ENCODE measurements around the gene ALKBH5. TPM values are rescaled to one million over a fixed set of nuclear protein-coding genes. Genes with fewer than 3 reads are reported as not detected.

ALKBH5 gene
- total RNA-seq, 1 experiment from 2014 or later, result 97.8 TPM

- Histone ChIP-seq H3K4me2 (ENCODE audit: low read length) (no peak overlapping the region), H3K9ac (ENCODE audit: low read length) (no peak overlapping the region), H3K4me1 (ENCODE audit: control insufficient read depth in 1 of 2, insufficient read depth in 2 of 2, low read length in 2 of 2) (peaks cover 21 to 34% of the 10 kb centered on the region in 2 experiments), H3K36me3 (ENCODE audit: control insufficient read depth in 1 of 2, insufficient read depth in 2 of 2, low read length in 2 of 2) (no peaks in the 10 kb centered on the region), H2AFZ (ENCODE audit: low read depth, low read length, poor library complexity, severe bottlenecking) (no peak overlapping the region), H3K27me3 (ENCODE audit: insufficient read depth, low read length) (no peaks in the 10 kb centered on the region), H3K79me2 (ENCODE audit: insufficient read depth, low read length) (no peaks in the 10 kb centered on the region), H4K20me1 (ENCODE audit: insufficient read depth) (no peaks in the 10 kb centered on the region), H3K4me3 (replicated peaks in 1 of 2; ENCODE audit: low read depth in 1 of 2, low read length in 2 of 2) (no peak overlapping the region), H3K9me2 (ENCODE audit: insufficient read depth) (no peaks in the 10 kb centered on the region), H3K9me3 (ENCODE audit: control insufficient read depth in 1 of 2, insufficient read depth in 1 of 2, low read depth in 1 of 2, low read length in 2 of 2) (no peaks in the 10 kb centered on the region), H3K27ac (ENCODE audit: low read depth, low read length) (no peak overlapping the region)
- intact Hi-C loops (cut with micrococcal nuclease), result loop anchor here (5.0 kb wide), 1 partner anchor 75 kb away; no protein-coding TSS in a partner anchor
- POLR2A ChIA-PET, result no interaction called here
- DNase-seq (ENCODE audit: low read depth, low spot score), result peak; percentile 23
- BruUV-seq (replicated peaks), result no TSS peak
- peak; percentile 87 for ATAC-seq
- TF ChIP-seq EZH2phosphoT487 (IDR thresholded peaks at IDR 0.05; ENCODE audit: borderline replicate concordance), result no peak
- TF ChIP-seq RAD21 (IDR thresholded peaks at IDR 0.05; ENCODE audit: low read depth), result peak; percentile 87
- TF ChIP-seq CTCF (IDR thresholded peaks at IDR 0.05 in 2 of 3, conservative IDR thresholded peaks at IDR 0.05 in 1 of 3; ENCODE audit: borderline replicate concordance in 1 of 3, insufficient read depth in 1 of 3, low read depth in 2 of 3, low read length in 2 of 3), result peak; percentile 74 to 98 (median 94)
- CTCF ChIA-PET, result interaction anchor here (0.6 to 1.3 kb wide), 6 partner anchors 13 to 108 kb away, joined by 3 to 7 read pairs (median 6); partner anchors contain the start of gene ALKBH5
- RAD21 ChIA-PET (ENCODE audit: low non-redundant PET in 1 of 2, low total read pairs in 2 of 2, uncharacterized antibody in 2 of 2, unreplicated experiment in 2 of 2), result interaction anchor here in 1 of 2 experiments (0.6 kb wide), 1 partner anchor 92 kb away, joined by 3 read pairs; no protein-coding TSS in a partner anchor
Measured at GRCh38 chr17:18217412-18218015, 33.9 kb downstream of the ALKBH5 start.

GRCh38 chr17:18218756-18219415 lies 35.3 kb downstream of the ALKBH5 start:
- CTCF ChIA-PET, result interaction anchor here (1.2 kb wide), 1 partner anchor 35 kb away, joined by 3 read pairs; the partner anchor contains the start of gene ALKBH5
- Histone ChIP-seq H4K20me1 (ENCODE audit: insufficient read depth) (no peaks in the 10 kb centered on the region), H3K9me3 (ENCODE audit: control insufficient read depth in 1 of 2, insufficient read depth in 1 of 2, low read depth in 1 of 2, low read length in 2 of 2) (no peaks in the 10 kb centered on the region), H3K9me2 (ENCODE audit: insufficient read depth) (no peaks in the 10 kb centered on the region), H3K4me3 (replicated peaks in 1 of 2; ENCODE audit: low read depth in 1 of 2, low read length in 2 of 2) (no peak overlapping the region), H3K36me3 (ENCODE audit: control insufficient read depth in 1 of 2, insufficient read depth in 2 of 2, low read length in 2 of 2) (no peaks in the 10 kb centered on the region), H3K27ac (ENCODE audit: low read depth, low read length) (no peak overlapping the region), H3K79me2 (ENCODE audit: insufficient read depth, low read length) (no peaks in the 10 kb centered on the region), H2AFZ (ENCODE audit: low read depth, low read length, poor library complexity, severe bottlenecking) (no peak overlapping the region), H3K9ac (ENCODE audit: low read length) (no peak overlapping the region), H3K27me3 (ENCODE audit: insufficient read depth, low read length) (no peaks in the 10 kb centered on the region), H3K4me2 (ENCODE audit: low read length) (peak overlapping the region; percentile 16; the same call in 1 of the 2 replicates), H3K4me1 (ENCODE audit: control insufficient read depth in 1 of 2, insufficient read depth in 2 of 2, low read length in 2 of 2) (peaks cover 21 to 34% of the 10 kb centered on the region in 2 experiments)
- intact Hi-C loops (cut with micrococcal nuclease), result loop anchor here (5.0 kb wide), 1 partner anchor 77 kb away; no protein-coding TSS in a partner anchor
- RAD21 ChIA-PET (ENCODE audit: low non-redundant PET in 1 of 2, low total read pairs in 2 of 2, uncharacterized antibody in 2 of 2, unreplicated experiment in 2 of 2), result no interaction called here
- DNase-seq (ENCODE audit: low read depth, low spot score) (no peak), ATAC-seq (no peak)
- POLR2A ChIA-PET, result no interaction called here
- BruUV-seq (replicated peaks), result no TSS peak
- TF ChIP-seq CTCF (IDR thresholded peaks at IDR 0.05 in 2 of 3, conservative IDR thresholded peaks at IDR 0.05 in 1 of 3; ENCODE audit: borderline replicate concordance in 1 of 3, insufficient read depth in 1 of 3, low read depth in 2 of 3, low read length in 2 of 3) (no peak), RAD21 (IDR thresholded peaks at IDR 0.05; ENCODE audit: low read depth) (no peak), POLR2AphosphoS5 (IDR thresholded peaks at IDR 0.05; ENCODE audit: low read depth, low read length) (no peak), JUND (IDR thresholded peaks at IDR 0.05) (no peak), CBX3 (IDR thresholded peaks at IDR 0.05; ENCODE audit: low read depth) (no peak), ZBTB33 (IDR thresholded peaks at IDR 0.05; ENCODE audit: extremely low read depth, insufficient replicate concordance, low read length) (no peak), EZH2 (IDR thresholded peaks at IDR 0.05) (no peak), SRF (IDR thresholded peaks at IDR 0.05; ENCODE audit: low read depth) (no peak), EZH2phosphoT487 (IDR thresholded peaks at IDR 0.05; ENCODE audit: borderline replicate concordance) (no peak)
